Fibroblast of lung (primary cell): ENCODE results near the gene ETV6. TPM values are rescaled to one million over a fixed set of nuclear protein-coding genes. Genes with fewer than 3 reads are reported as not detected.
"Not testable (repeated sequence)": the region's sequence is repeated elsewhere in the genome, so short reads cannot be mapped to it uniquely, and the experiment has no call there.

Experiments used
- DNase-seq, 2 donors: peaks; one replicate each; pipeline versions ENCODE4 v3.0.0 to v3.0.0-alpha.2; 2010; ENCODE audit warnings: low read depth in 2 of 2
- H2AFZ ChIP-seq: 2 replicates; pipeline ENCODE4 v1.5.1; 2012; ENCODE audit warnings: low read length, control low read depth, inconsistent platforms
- H3K27ac ChIP-seq: 2 replicates; pipeline ENCODE4 v1.5.1; 2011; ENCODE audit warnings: low read length, control low read depth; ENCODE audit not compliant: insufficient read depth
- H3K27me3 ChIP-seq: 2 replicates; pipeline ENCODE4 v1.5.1; 2011; ENCODE audit warnings: mild to moderate bottlenecking, low read length; ENCODE audit not compliant: control insufficient read depth, insufficient read depth
- H3K36me3 ChIP-seq: 2 replicates; pipeline ENCODE4 v1.5.1; 2011; ENCODE audit warnings: low read length; ENCODE audit not compliant: control insufficient read depth, insufficient read depth
- H3K4me1 ChIP-seq: 2 replicates; pipeline ENCODE4 v1.5.1; 2011; ENCODE audit warnings: low read length; ENCODE audit not compliant: control insufficient read depth, insufficient read depth; ENCODE audit errors: extremely low read depth
- H3K4me2 ChIP-seq: 2 replicates; pipeline ENCODE4 v1.5.1; 2011; ENCODE audit warnings: low read length, control low read depth; ENCODE audit not compliant: insufficient read depth; ENCODE audit errors: extremely low read depth
- H3K4me3 ChIP-seq, 4 experiments: fragments of 200-600 bp in 1 of 4; sonication (generic) in 1 of 4; replicated peaks in 1 of 4; 2 replicates each; pipeline ENCODE4 v1.5.1; 2011 to 2016; ENCODE audit warnings: low read length in 4 of 4, low read depth in 3 of 4, mild to moderate bottlenecking in 3 of 4, control low read depth in 2 of 4, inconsistent platforms in 1 of 4, mixed read lengths in 1 of 4; ENCODE audit not compliant: insufficient read depth in 1 of 4; ENCODE audit errors: control extremely low read depth in 1 of 4
- H3K79me2 ChIP-seq: 2 replicates; pipeline ENCODE4 v1.5.1; 2012; ENCODE audit warnings: mild to moderate bottlenecking, low read length, inconsistent platforms; ENCODE audit not compliant: control insufficient read depth, insufficient read depth
- H3K9ac ChIP-seq: 2 replicates; pipeline ENCODE4 v1.5.1; 2011; ENCODE audit warnings: mild to moderate bottlenecking, low read length, control low read depth; ENCODE audit not compliant: insufficient read depth
- H3K9me3 ChIP-seq: 2 replicates; pipeline ENCODE4 v1.5.1; 2012; ENCODE audit warnings: low read depth, low read length; ENCODE audit not compliant: control insufficient read depth, insufficient read depth
- H4K20me1 ChIP-seq: 2 replicates; pipeline ENCODE4 v1.5.1; 2011; ENCODE audit warnings: low read length; ENCODE audit not compliant: control insufficient read depth, insufficient read depth; ENCODE audit errors: extremely low read depth
- CTCF ChIP-seq, 2 donors: IDR thresholded peaks in 1 of 2; conservative IDR thresholded peaks in 1 of 2; 1 replicate in 1 of 2; 2 replicates in 1 of 2; pipeline ENCODE4 v1.5.1; 2011 to 2012; ENCODE audit warnings: low read length in 2 of 2, control low read depth in 1 of 2, inconsistent platforms in 1 of 2, low read depth in 1 of 2, mild to moderate bottlenecking in 1 of 2
- EZH2 ChIP-seq: IDR thresholded peaks from 2 replicates; pipeline ENCODE4 v1.5.1; 2012; ENCODE audit warnings: low read length, control low read depth, mild to moderate bottlenecking; ENCODE audit errors: missing control alignments
- polyA plus RNA-seq, 2 donors: library from polyadenylated mRNA; depleted of rRNA in 1 of 2; stranded (reverse) in 1 of 2; unstranded in 1 of 2; fragments of >200 nt; gene quantifications; 2 replicates each; pipeline ENCODE4 v1.2.1, GENCODE V29; 2011 to 2012; ENCODE audit warnings: missing spikeins in 1 of 2
- total RNA-seq: library from RNA; depleted of rRNA; stranded (reverse); fragments of >200 nt; gene quantifications from 2 replicates; pipeline ENCODE4 v1.2.1, GENCODE V29; 2014

The ETV6 gene
- total and polyA plus RNA-seq, 2 donors (not counting 1 experiment from before 2014, with no cell fraction given), result 4.3 to 8.9 TPM

- TF ChIP-seq EZH2 (no peak), CTCF (conservative IDR thresholded peaks at IDR 0.05 in 1 of 2, IDR thresholded peaks at IDR 0.05 in 1 of 2; ENCODE audit: low read depth in 1 of 2, low read length in 2 of 2) (no peak)
Measured at GRCh38 chr12:11681207-11681606, 31.7 kb downstream of the ETV6 start.

GRCh38 chr12:11681695-11682094, 32.2 kb downstream of the ETV6 start:
- H3K27me3 ChIP-seq, H3K4me2 ChIP-seq, H3K9ac ChIP-seq, H2AFZ ChIP-seq, H3K4me3 ChIP-seq, H3K79me2 ChIP-seq, H3K4me1 ChIP-seq, H3K9me3 ChIP-seq, H4K20me1 ChIP-seq, H3K36me3 ChIP-seq, DNase-seq, H3K27ac ChIP-seq: not testable (repeated sequence)

More at GRCh38 chr12:11681207-11681606, 31.7 kb downstream of the ETV6 start:
- peak in 1 of 2 donors; percentile 51 for DNase-seq
- H3K4me2 ChIP-seq, result no peak overlapping the region
- no peak overlapping the region for H3K9ac ChIP-seq
- no peaks in the 10 kb centered on the region for H4K20me1 ChIP-seq
- H3K4me3 ChIP-seq, result no peak overlapping the region
- H3K27me3 ChIP-seq, result no peaks in the 10 kb centered on the region
- H3K79me2 ChIP-seq, result peaks cover 1% of the 10 kb centered on the region
- H3K9me3 ChIP-seq, result no peaks in the 10 kb centered on the region
- no peak overlapping the region for H2AFZ ChIP-seq
- no peak overlapping the region for H3K27ac ChIP-seq
- H3K36me3 ChIP-seq, result no peaks in the 10 kb centered on the region
- no peaks in the 10 kb centered on the region for H3K4me1 ChIP-seq

GRCh38 chr12:11684393-11684792, 34.9 kb downstream of the ETV6 start:
- Histone ChIP-seq H3K4me1 (no peaks in the 10 kb centered on the region), H3K27me3 (no peaks in the 10 kb centered on the region), H3K79me2 (peaks cover 1% of the 10 kb centered on the region), H2AFZ (no peak overlapping the region), H3K36me3 (no peaks in the 10 kb centered on the region), H3K9me3 (no peaks in the 10 kb centered on the region), H3K9ac (no peak overlapping the region), H3K27ac (no peak overlapping the region), H3K4me2 (no peak overlapping the region), H4K20me1 (no peaks in the 10 kb centered on the region), H3K4me3 (no peak overlapping the region)
- TF ChIP-seq EZH2, result no peak
- no peak for TF ChIP-seq CTCF (conservative IDR thresholded peaks at IDR 0.05 in 1 of 2, IDR thresholded peaks at IDR 0.05 in 1 of 2; ENCODE audit: low read depth in 1 of 2, low read length in 2 of 2)
- DNase-seq, result peak in 1 of 2 donors; percentile 45
